Astrocyte (in vitro differentiated cells and primary cell): Measurements from ENCODE around the gene BSN.
"Not testable (repeated sequence)": the region's sequence is repeated elsewhere in the genome, so short reads cannot be mapped to it uniquely, and the experiment has no call there.

Experiments
- CTCF ChIP-seq: IDR thresholded peaks from 2 replicates; pipeline ENCODE4 v1.5.1; 2011; ENCODE audit warnings: low read depth, mild to moderate bottlenecking, inconsistent platforms, low read length, moderate library complexity; ENCODE audit not compliant: insufficient read depth
- EZH2 ChIP-seq: IDR thresholded peaks from 2 replicates; pipeline ENCODE4 v1.6.1; 2012; ENCODE audit warnings: mild to moderate bottlenecking, low read length, inconsistent platforms; ENCODE audit not compliant: insufficient read depth

- TF ChIP-seq CTCF, EZH2: not testable (repeated sequence)
Observed at GRCh38 chr3:49690856-49691255, 136.6 kb downstream of the BSN start.
